IPS-NIHi7 (cell line): ENCODE measurements around the gene SEC24C.
A peak's percentile ranks its signal among the peaks of the same experiment; 100 is the strongest.
"Not testable (repeated sequence)": the region's sequence is repeated elsewhere in the genome, so short reads cannot be mapped to it uniquely, and the experiment has no call there.

Experiments
- DNase-seq: peaks from one replicate; pipeline ENCODE4 v3.0.0; 2012; ENCODE audit warnings: mixed read lengths; ENCODE audit errors: extremely low spot score

Gene SEC24C

GRCh38 chr10:73771722-73772280 lies 27.6 kb downstream of the SEC24C start:
- peak; percentile 94 for DNase-seq

DNA sequence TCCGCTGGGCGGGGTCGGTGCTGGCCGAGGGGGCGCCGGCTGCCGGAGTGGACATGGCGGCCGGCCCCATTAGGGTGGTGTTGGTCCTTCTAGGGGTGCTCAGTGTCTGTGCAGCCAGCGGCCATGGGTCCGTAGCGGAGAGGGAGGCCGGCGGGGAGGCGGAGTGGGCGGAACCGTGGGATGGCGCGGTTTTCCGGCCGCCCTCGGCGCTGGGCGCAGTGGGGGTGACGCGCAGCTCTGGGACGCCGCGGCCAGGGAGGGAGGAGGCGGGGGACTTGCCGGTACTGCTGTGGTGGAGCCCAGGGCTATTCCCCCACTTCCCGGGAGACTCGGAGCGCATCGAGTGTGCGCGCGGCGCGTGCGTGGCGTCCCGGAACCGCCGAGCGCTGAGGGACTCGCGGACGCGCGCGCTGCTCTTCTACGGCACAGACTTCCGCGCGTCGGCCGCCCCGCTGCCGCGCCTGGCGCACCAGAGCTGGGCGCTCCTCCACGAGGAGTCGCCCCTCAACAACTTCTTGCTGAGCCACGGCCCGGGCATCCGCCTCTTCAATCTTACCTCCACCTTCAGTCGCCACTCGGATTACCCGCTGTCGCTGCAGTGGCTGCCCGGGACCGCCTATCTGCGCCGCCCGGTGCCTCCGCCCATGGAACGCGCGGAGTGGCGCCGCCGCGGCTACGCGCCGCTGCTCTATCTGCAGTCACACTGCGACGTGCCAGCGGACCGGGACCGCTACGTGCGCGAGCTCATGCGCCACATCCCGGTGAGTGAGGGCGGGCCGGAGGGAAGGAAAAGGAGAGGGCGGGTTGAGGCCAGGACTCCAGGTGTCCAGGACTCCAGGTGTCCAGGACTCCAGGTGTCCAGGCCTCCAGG lies 28.3 kb downstream of the SEC24C start:
- peak; percentile 64 for DNase-seq

GRCh38 chr10:73773152-73773879 lies 29.1 kb downstream of the SEC24C start:
- DNase-seq: no peak

DNA sequence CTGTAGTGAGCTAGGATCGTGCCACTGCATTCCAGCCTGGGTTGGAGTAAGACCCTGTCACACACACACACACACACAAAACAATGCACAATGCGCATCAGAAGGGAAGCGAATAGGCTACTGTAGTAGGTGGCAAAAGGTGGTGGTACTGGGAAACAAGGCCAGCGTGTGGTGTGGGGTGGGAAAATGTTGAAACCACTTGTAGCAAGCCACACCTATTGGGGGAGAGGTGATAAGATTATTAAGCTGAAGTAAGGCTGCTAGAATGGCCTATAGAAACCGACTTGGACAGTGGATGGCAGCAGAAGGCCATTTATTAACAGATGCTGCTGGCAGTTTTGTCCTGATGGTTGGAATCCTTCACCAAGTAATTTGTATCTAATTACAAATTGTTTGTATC lies 30.5 kb downstream of the SEC24C start:
- no peak for DNase-seq

DNA sequence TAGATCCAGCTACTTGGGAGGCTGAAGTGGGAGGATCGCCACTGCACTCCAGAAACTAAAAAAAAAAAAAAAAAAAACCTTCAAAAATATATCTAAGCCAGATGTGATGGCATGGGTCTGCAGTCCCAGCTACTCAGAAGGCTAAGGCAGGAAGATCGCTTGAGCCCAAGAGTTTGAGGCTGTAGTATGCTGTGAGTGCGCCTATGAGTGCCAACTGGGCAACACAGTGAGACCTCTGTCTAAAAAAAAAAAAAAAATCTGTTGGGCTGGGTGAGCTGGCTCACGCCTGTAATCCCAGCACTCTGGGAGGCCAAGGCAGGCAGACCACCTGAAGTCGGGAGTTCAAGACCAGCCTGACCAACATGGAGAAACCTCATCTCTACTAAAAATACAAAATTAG lies 34.8 kb downstream of the SEC24C start:
- no peak for DNase-seq

- no peak for DNase-seq
Observed at GRCh38 chr10:73779539-73780197, 35.5 kb downstream of the SEC24C start.

- DNase-seq: no peak
Observed at GRCh38 chr10:73780301-73780700, 36.1 kb downstream of the SEC24C start.

- no peak for DNase-seq
Observed at GRCh38 chr10:73780966-73781365, 36.8 kb downstream of the SEC24C start.

- no peak for DNase-seq
Observed at GRCh38 chr10:73781548-73781878, 37.3 kb downstream of the SEC24C start.

GRCh38 chr10:73781879-73782748 lies 37.9 kb downstream of the SEC24C start, which contains the start of gene CHCHD1:
Gene CHCHD1, plus strand, starts transcription at chr10:73782048. Its CDS starts 28 bp downstream, at chr10:73782076.
- DNase-seq: peak; percentile 93

DNA sequence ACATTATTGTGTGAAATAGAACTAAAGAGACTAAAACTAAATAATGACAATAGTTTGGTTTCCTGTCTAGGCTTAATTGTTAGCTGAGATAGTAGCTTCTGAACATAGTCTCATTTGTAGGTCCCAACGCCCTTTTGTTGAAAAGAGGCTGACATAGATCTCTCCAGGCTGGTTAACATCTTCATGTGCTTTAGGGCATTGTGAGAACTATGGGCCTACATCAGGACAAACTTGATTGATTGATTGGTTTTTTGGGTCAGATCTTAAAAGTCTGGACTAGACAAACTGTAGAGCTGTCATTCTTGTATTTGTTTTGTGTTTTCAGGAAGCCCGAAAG lies 38.5 kb downstream of the SEC24C start:
- no peak for DNase-seq

GRCh38 chr10:73785211-73785720 lies 41.1 kb downstream of the SEC24C start, which contains the start of gene ZSWIM8:
Gene ZSWIM8, plus strand, starts transcription at chr10:73785606. Its CDS starts 273 bp downstream, at chr10:73785879.
- DNase-seq: peak; percentile 93

GRCh38 chr10:73785721-73786511 lies 41.7 kb downstream of the SEC24C start:
- peak; percentile 81 for DNase-seq

- DNase-seq: no peak
Observed at GRCh38 chr10:73786512-73786885, 42.3 kb downstream of the SEC24C start.

DNA sequence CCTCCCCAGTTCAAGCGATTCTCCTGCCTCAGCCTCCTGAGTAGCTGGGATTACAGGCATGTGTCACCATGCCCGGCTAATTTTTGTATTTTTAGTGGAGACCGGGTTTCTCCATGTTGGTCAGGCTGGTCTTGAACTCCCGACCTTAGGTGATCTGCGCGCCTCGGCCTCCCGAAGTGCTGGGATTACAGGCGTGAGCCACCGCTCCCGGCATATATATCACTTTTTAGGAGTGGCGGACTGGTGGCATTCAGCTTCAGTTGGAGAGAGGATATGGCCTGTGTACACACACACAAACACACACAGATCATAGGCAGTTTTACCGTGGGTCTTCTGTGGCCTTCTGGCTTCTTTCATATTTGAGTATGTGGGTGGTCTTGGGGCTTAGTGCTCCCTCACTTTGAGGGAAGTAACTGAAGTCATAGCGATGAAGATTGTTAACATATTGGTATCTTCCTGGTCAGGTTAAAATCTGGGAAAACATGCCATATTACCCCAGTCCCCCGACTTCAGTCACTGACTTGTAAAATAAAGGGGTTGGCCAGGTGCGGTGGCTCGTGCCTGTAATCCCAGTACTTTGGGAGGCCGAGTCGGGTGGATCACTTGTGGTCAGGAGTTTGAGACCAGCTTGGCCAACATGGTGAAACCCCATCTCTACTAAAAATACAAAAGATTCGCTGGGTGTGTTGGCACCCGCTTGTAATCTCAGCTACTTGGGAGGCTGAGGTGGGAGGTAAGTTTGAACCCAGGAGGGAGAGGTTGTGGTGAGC lies 43.0 kb downstream of the SEC24C start:
- DNase-seq: not testable (repeated sequence)

GRCh38 chr10:73788864-73789658 lies 44.9 kb downstream of the SEC24C start:
- no peak for DNase-seq

- DNase-seq: no peak
Observed at GRCh38 chr10:73789659-73790055, 45.5 kb downstream of the SEC24C start.

GRCh38 chr10:73790886-73791625 lies 46.9 kb downstream of the SEC24C start:
- DNase-seq: no peak
